GM10847 (cell line): ENCODE data around the gene SNURF.

Experiments used
- POLR2A ChIP-seq: IDR thresholded peaks from 2 replicates; pipeline ENCODE4 v1.6.1; 2011; ENCODE audit not compliant: insufficient read length; ENCODE audit errors: extremely low read depth

SNURF gene

DNA sequence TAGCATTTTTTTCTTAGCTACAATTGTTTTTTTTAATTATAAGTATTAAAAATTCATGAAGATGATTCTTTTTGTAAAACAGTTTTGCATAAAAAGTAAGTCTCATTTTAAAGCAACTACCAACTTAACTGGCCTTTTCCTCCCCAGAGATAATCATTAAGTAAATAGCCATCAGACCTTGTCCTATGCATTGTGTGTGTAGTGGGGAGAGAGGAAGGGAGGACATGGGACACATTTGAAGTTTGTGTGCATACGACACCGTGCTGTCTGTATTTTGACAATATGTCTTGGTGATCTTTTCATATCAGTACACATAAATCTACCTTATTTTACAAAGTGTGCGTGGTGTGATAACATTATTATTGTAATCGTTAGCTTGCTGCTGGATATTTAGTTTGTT, 8.1 kb downstream of the SNURF start:
- TF ChIP-seq POLR2A = no peak

DNA sequence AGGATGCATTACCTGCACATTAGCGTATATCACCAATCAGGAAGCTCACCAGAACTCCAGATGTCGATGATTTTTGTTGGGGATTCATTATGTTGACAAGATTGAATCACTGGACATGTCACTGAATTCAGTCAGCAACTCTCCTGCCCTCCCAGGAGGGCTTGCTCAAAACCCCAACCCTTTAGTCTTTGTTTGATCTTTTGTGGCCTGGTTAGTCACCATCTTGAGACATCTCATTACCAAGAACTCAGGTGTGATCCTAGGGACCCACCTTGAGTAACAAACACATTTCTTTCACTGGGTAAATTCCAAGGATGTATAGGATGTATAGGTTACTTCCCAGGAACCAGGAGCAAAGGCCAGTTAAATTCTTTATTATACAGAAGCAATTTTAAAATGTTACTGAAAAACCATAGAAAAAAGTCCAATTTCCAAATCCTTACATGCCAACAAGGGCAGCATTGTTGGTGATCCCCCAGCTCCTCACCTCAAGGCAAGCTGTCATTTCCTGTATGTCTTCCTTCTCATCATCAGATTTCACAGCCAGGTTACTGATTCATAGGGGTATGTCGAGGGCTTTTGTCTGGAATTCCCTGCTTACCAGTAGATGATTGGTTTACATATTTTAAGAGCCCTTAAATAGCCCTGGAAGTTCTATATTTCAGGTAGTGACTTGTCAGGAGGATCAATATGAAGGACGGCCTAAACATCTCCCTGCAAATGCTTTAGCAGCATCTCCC, 11.7 kb downstream of the SNURF start:
- TF ChIP-seq POLR2A = no peak

DNA sequence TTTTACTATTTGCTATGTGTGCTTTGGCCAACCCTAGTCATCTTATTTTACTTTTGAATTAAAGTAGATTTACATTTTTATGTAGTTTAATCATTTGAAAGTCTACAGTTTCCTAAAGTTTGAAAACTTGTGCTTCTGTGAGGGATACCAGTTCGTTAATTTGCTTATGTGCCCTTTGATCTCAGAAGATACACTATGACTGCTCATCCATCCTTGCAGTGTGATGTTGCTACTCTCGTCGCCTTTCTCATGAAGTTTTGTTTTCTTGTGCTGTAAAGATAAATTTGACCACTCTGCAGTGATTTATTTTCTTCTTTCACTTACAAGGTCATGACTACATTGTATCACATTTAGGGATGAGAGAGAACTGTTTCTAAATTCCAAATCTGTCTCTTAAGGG, 16.3 kb downstream of the SNURF start:
- no peak for TF ChIP-seq POLR2A

DNA sequence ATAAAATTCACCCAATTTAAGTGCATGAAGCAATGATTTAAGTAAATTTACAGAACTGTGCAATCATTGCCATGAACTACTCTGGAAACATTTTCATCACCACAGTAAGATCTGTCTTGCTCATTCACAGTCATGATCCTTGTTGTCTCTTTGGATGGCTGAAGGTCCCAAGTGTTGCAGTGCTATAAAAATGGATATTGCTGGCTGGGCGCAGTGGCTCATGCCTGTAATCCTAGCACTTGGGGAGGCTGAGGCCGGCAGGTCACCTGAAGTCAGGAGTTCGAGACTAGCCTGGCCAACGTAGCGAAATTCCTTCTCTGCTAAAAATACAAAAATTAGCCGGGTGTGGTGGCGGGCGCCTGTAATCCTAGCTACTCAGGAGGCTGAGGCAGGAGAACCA, 17.0 kb downstream of the SNURF start:
- no peak for TF ChIP-seq POLR2A

DNA sequence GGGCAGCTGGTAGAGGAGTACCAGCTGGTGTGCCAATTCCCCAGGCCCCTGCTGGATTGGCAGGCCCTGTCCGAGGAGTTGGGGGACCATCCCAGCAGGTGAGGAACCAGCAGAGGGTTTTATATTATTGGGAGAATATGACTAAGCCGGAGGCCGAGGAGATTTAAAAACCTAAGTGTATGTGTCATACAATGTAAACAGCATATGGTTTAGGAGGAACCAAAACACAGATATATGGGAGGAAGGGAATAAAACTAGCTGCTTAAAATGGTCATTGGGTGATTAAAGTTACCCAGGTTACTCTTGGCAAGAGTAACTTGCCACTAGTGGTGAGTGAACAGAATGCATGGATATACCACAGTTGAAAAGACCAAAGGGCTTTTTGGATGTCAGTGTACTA, 22.1 kb downstream of the SNURF start:
- TF ChIP-seq POLR2A = no peak

DNA sequence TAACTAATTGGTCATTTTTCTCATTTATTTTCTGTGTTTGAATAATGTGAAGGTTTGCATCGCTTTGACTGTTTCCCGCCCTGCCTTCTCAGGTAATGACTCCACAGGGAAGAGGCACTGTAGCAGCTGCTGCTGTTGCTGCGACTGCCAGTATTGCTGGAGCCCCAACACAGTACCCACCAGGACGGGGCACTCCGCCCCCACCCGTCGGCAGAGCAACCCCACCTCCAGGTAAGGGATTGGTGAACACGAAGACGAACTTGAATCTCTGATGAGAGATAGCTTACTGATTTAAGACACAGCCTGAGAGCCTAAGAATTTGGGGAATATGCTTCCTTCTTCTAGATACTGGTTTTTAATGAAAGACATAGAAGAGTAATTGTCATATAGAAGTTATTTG, 22.9 kb downstream of the SNURF start:
- TF ChIP-seq POLR2A = no peak

DNA sequence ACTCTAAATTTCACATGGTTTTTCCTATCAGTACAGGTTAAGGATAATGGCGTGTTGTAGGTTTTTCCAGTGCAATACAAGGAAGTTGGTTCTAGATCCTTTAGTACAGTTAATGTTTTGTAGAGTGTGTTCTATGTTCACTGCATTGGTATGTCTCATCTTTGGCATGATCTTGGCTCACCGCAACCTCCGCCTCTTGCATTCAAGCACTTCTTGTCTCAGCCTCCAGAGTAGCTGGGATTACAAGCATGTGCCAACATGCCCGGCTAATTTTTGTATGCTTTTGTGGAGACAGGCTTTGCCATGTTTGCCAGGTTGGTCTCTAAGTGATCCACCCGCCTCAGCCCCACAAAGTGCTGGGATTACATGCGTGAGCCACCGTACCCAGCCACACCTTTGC, 30.4 kb downstream of the SNURF start:
- no peak for TF ChIP-seq POLR2A

DNA sequence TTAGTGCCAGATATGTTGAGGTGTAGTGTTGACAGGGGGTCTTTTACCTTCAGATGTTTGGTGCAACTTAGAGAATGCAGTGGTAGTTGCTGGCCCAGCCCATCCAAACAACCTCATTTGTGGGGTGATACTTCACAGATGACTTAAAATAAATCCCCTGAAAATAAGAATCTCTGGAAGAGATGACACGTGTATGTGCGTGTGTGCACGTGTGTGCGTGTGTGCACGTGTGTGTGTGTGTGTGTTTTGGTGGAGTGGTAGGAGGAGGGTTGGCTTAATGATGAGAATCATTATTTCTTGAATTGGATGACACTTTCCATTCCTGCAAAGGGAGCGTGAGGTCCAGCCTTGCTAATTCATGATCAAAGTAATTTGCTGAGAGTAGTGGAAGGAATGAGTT, 31.9 kb downstream of the SNURF start:
- TF ChIP-seq POLR2A = no peak
